OCI-M2 (cell line): ENCODE results near the gene LYZL6.

Source experiments
- DNase-seq: peaks from one replicate; lab custom pipeline; 2025; ENCODE audit not compliant: unreplicated experiment; lab: John Stamatoyannopoulos, UW

The LYZL6 gene

GRCh38 chr17:35943537-35943936 lies at the start of gene LYZL6:
LYZL6 (minus strand) TSS chr17:35943713; CDS start chr17:35939356, 4,357 bp downstream.
- DNase-seq: no peak

DNA sequence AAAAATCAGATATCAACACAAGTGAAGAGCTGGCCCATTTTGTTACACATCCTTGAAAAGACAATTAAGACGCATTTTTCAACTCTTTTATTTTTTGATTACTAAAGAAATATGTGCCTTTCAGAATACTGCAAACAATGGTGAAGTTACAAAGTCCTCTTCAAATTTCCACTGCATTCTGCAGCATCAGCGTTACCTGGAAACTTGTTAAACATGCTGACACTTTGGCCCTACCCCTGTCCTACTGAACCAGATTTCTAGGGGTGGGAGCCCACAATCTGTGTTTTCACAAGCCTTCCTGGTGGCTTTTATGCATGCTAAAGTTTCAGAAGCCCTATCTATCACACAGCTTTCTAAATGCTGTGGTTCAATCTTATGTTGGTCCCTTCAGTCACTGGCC lies 47.6 kb upstream of the LYZL6 start:
- DNase-seq: no peak

DNA sequence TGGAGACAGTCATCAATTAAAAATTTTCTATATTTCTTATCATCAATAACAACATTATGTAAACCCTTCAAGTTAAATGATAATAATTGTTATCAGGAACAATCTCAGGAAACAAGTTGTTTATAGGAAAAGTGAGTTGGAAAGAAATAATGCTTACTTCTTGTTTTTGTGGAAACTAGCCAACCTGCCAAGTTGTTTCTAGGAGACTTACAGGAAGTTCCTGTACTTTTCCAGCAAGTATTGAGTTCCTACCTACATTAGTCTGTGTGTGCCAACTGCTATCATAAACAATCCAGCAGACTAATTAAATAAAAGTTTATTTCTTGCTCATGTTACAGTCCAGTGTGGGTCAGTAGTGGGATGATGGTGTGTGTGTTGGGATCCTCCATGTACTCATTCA lies 44.7 kb upstream of the LYZL6 start:
- DNase-seq: no peak

- DNase-seq: no peak
Measured at GRCh38 chr17:35986643-35987042, 43.1 kb upstream of the LYZL6 start, which contains the start of gene CCL14. CCL14 (minus strand) TSS chr17:35986729; CDS start chr17:35986649, 80 bp downstream.

- DNase-seq: no peak
Measured at GRCh38 chr17:35984140-35984539, 40.6 kb upstream of the LYZL6 start.

- no peak for DNase-seq
Measured at GRCh38 chr17:35982409-35983191, 39.1 kb upstream of the LYZL6 start.

DNA sequence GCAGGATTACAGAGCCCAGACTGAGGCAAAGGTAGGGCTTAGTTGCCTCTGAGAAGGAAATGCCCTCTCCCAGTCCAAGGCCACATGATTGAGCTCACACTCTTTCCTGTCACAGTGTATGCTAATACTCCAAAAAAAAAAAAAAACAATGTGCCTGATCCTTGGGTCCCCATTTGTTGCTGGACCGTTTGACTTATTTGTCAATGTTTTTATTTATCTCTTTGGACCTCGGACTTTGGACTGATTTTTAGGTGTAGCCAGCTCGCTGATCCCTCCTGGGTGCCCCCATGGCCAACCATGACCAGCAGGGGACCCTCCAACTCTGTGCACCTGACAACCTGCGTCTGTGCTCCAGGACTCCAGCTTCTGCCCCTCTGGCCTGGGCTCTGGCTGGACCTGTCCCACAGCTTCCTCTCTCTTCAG lies 38.4 kb upstream of the LYZL6 start:
- DNase-seq: no peak

GRCh38 chr17:35981246-35981645 lies 37.7 kb upstream of the LYZL6 start, which contains the start of gene CCL16:
CCL16 (minus strand) TSS chr17:35981497; CDS start chr17:35981420, 77 bp downstream.
- DNase-seq: no peak

GRCh38 chr17:35978346-35978745 lies 34.8 kb upstream of the LYZL6 start:
- DNase-seq: no peak

DNA sequence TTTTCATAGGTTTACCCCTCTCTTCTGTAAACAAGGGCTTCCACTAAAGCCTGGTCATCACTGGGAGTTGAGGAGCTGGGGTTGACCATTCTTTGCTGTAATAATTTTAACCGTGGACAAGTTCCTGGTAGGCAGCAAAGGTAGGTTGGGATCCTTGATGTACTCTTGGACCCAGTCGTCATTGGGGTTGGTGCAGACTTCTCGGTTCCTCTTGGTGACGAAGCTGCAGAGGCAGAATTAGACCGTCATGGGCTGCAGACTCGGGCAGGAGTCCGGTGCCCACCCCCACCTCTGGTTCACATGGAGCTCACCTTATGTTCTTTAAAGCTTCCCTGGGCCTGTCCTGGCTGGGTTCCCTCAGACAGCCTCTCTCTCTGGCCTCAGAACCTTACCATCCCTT lies 34.0 kb upstream of the LYZL6 start:
- no peak for DNase-seq

DNA sequence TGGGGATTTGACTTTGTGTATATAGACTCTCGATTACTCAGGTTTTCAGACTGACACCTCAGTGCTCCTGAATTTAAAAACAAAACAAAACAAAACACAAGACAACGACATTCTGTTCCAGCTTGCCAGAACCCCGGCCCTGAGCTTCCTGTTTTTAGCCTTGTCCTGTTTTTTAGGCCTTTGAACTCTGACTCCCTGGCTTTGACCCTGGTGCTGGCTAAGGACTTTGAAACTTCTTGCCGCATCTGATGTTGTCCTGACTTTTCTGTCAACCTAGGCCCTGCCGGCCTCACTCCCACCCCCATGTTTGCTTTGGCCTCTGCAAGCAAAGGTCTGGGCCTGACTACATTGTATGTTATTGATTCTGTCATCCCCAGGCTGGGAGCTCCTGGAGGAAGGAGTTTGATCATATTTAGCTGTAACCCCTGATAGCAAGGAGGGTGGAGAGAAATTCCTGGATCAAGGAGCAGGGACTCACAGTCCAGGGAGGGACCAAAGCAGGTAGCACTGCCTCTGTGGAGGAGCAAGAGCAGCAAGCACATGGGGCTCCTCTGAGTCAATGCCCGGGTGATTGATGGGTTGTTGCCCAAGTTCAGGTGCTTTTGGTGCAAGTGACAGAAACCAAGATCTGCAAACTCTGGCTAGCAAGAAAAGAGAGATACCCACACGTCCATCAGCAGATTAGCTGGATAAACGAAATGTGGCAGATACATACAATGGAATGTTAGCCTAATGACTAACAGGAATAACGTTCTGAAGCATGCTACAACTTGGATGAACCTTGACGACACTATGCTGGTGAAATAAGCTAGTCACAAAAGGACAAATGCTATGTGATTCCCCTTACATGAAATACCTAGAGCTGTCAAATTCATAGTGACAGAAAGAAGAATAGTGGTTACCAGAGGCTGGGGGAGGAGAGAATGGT lies 30.1 kb upstream of the LYZL6 start:
- no peak for DNase-seq

DNA sequence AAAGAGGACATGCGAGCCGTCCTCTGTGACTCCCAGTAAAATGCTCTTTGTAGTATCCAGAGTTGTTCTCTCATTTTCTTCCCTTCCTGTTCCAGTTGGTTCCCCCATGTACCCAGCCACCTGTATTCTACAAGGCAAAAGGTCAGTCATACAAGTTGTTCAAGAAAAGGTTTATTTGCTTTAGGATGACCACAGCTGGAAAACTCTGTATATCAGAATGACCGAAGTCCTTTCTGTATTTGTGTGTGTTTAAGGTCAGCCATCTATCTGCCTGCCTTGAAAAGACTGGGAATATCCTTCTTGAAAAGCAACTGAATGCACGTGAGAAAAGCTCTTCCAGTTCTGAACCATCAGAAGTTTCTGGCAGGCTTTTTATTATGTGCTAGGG lies 29.4 kb upstream of the LYZL6 start:
- no peak for DNase-seq

- no peak for DNase-seq
Measured at GRCh38 chr17:35972535-35972934, 29.0 kb upstream of the LYZL6 start.

DNA sequence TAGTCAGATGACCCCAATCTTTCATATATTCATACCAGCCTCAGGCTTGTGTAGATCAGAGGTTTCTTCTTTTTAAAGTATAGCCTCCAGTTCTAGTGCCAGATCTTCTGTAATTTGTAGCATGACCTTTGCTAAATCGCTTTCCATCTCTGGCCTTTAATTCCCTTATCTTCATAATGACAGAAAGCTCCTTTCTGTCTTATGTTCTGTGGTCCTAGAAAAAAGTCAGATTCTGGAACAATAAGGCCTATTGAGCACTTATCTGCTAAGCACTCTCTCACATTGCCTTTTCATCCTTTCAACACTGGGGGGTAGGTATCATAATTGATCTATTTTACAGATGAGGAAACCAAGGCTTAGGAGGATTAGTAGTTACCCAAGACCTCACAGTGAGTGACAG lies 28.6 kb upstream of the LYZL6 start:
- DNase-seq: no peak

DNA sequence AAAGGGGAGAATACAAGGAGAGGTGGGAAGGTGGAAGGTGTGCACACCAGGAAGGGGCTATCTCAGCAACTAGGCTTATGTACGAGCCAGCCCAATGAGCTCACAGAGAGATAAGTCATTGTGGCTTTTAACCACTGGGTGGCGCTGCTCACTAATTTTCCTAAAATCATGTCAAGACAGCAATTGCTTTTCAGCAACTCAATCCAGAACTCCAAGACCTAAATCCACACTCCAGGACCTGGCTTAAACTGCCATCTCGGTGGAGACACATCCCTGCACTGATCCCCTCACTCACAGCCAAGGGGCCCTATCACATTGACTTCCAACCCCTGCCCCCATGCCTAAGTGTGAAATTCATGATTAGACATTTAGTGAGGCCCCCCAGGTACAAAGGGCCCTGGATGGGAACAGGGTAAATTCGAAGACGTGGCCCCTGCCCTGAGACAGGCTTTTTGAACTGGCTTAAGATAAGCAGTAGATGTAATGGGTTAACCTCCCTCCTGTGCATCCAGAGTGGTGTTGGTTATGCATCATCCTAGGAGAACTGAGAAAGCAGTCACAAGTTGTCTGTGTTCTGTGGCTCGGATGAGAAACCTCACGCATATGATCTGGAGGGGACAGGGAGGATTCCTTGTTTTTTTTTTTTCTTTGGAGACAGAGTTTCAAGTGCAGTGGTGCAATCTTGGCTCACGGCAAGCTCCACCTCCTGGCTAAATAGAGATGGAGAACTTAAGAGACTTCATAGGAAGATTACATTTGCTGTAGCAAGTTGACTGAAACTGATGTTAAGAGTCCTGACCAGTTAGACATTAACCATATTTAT lies 26.3 kb upstream of the LYZL6 start:
- no peak for DNase-seq

- DNase-seq: no peak
Measured at GRCh38 chr17:35968520-35969054, 25.1 kb upstream of the LYZL6 start.

DNA sequence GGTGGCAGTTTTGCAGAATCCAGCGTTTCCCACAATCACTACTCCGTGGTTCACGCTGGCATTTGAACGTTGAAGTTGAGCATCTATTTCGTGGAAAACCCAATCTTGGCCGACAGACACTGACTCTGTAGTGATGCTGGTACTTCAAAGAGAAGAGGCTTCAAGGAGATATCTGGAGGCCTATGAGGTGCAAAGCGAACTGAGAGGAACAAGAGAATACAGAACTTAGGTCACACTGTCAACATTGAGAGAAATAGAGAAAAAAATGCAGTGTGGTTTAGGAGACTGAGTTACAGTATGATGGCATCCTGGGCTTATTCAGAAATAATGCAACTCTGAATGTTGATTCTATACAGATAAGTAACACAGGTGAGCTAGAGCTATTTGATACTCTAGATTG lies 21.8 kb upstream of the LYZL6 start:
- no peak for DNase-seq

DNA sequence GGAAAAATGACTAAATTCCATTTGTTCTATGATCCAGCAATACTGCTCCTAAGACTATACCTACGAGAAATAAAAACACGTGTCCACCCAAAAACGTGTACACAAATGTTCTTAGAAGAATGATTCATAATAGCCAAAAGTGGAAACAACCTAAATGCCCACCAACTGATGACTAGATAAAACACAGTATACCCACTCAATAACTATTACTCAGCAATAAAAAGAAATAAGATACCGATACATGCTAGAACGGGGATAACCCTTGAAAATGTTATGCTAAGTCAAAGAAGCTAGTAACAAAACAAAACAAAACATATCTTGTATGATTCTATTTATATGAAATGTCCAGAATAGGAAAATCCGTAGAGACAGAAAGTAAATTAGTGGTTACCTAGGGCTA lies 20.1 kb upstream of the LYZL6 start:
- no peak for DNase-seq

DNA sequence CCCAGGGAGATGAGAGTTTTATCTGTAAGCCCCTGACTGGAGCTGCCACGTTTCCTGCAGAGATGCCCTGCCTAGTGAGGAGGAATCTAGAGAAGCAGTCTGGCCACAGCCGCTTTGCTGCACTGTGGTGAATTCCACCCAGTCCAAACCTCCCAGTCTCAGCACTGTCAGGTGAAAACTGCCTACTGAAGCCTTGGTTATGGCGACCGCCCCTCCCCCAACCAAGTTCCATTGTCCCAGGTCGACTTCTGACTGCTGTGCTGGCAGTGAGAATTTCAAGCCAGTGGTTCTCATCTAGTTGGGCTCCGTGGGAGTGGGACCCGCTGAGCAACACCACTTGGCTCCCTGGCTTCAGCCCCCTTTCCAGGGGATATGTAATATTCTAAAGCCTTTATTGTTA lies 10.2 kb upstream of the LYZL6 start:
- DNase-seq: no peak

DNA sequence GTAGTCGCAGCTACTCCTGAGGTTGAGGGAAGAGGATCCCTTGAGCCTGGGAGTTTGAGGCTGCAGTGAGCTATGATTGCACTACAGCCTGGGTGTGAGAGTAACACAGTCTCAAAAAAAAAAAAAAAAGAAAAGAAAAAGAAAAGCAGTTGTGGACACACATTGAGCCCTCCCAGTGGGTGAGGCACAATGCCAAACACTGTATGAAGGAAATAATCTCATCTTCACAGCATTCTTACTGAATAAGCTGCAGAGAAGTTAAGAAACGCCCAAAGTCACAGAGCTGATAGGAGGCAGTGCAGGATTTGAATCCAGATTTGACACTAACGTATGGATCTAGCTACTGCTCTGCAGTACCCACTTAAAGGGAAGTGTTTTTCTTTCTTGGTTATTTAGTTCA lies 5.9 kb upstream of the LYZL6 start:
- no peak for DNase-seq

- DNase-seq: no peak
Measured at GRCh38 chr17:35948092-35948491, 4.6 kb upstream of the LYZL6 start.
